HG03442 (cell line): Measurements from ENCODE around the gene CPS1.

Source experiments
- ATAC-seq: cut with Tn5 transposase; IDR thresholded peaks from one replicate; pipeline ENCODE4 v1.9.1; 2021; ENCODE audit warnings: mild to moderate bottlenecking, moderate library complexity; ENCODE audit not compliant: unreplicated experiment

Gene CPS1

DNA sequence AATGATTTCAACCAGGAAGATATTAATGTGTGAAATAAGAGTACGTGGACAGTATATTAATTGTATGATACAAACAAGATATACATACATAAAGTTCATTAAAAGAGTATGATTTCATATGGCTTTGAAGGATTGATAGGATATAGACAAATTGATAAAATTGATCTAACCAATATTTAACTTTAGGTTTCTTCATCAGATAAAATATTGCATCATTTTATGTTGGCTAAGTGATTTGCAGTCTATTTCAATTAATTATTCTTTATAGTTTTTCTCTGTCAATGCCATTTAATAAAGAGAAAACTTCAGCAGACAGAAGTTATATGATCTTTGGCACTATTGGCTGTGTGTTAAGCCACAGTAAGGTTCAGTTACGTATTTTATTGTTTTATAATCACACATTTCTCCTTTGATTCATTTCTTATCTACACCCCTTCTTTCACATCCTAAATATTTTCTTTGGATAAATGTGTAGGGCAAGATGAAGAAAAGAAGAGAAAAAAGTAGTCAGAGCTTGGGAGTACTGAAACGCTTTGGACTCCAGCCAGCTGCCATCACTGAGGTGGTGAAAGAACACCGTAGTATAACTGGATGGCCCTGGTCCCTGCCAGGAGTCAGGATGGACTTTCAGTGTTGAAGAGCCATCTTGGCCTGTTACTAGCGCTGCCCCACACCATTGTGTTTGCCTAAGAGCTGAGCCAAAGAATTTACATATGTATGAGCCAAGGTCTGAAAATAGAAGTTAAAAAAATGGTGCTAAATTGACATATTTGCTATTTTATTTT lies 9.8 kb upstream of the CPS1 start:
- no peak for ATAC-seq

DNA sequence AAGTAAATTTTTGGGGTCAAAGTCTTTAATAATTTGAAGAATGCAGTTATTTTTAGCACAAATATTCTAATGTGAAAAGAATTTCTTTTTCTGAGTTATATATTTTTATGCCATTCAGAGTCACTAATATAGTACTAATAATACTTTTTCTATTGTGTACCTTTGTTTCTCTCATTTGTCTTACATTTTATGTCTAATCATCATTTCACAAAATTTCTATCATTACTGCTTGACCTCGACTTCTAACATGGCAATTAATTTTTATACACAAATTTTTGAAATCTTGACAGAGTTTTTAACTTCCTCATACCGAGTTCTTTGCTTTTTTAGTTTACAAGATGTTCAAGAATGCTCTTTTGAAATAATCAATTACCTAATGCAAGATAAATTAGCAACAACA lies 8.4 kb upstream of the CPS1 start:
- no peak for ATAC-seq

DNA sequence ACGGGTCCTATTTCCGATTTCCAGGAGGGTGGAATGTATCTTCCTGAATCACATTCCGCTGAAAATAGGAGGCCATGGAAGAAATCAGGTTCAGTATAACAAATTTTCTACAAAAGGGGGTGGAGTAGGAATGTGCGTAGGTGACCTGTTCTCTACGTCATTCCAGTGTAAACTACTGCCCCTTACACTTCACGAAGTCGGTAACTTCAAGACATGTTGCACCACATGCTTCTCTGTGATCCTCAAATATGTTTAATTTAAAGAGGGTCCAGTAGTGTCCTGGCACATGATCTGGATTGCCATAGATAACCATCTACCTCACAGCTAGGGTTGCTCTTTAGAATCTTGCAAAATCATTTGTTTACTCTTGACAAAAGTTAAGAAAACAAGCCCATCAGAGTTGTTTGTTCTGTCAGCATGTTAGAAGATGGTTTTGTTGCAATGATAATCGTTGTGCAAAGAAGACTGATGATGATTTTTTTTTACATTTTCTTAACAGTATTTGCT lies 7.5 kb upstream of the CPS1 start:
- no peak for ATAC-seq

DNA sequence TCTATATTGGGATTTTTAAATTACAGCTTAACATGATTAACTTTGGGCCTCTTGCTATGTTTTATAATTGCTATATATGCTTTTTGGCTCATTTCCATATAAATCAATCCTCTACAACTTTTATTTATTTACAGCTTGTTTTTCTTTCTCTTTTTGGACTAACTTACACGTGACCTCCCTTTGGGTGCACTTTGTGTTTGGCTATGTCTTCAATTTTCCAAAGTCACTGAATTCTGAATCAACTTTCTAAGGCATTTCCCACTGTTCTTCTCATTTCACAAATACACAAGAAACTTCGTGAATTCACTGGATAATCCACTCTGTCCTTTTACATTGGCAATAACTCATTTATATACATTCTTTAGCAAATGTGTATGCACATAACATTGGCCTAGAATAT lies 5.4 kb upstream of the CPS1 start:
- ATAC-seq, result no peak

DNA sequence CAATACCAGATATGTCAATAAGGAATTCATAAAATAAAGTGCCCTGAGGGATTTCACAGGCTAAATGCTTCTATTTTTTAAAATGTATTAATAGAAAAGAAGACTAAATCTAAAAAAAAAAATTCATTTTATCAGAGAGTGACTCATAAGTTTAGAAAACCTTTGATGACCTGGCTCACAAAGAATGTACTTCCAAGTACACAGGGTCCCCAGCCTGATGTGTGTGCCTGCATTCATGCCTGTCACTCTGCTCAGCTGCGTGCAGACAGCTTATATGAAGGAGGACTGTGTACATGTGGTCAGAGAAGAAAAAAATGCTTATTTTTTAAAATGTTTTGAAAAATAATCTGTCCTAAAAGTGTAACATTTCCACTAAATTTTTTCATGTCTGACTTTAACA lies 3.0 kb upstream of the CPS1 start:
- no peak for ATAC-seq

DNA sequence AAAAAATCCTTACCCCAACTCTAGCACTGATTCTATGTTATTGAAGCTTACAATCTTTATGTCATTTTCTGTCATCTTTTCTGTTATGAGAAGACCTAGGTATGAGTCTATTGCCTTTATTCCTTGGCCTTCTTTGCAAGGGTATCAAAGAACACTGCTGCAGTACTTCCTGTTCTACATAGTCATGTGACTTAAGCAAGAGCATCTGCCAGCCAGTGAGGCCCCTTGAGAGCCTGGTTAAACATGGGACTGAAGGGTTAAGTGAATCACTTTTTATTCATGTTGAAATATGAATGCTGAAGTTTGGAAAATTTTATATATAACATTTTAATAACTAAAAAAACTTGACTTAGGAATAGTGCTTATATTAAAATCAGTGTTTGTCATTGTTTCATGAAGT lies 844 bp upstream of the CPS1 start:
- no peak for ATAC-seq

DNA sequence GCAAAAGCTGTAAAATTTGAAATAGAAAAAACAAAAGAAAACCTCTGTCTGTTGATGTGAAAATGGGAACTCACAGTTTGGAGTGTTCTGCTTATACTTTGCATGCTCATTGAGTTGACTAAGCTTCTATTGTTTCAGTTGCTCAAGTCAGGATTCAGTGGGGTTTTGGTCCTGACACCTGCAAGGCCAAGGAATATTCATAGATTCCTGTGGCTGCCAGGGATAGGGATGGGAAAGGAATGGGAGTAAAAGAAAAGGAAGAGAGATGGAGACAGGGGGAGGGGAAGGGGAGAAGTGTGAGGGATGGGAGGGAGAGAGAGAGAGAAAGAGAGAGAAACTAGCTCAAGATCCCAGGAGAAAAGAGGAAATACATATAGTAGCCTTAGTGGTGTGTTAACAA lies 1.3 kb downstream of the CPS1 start:
- no peak for ATAC-seq

DNA sequence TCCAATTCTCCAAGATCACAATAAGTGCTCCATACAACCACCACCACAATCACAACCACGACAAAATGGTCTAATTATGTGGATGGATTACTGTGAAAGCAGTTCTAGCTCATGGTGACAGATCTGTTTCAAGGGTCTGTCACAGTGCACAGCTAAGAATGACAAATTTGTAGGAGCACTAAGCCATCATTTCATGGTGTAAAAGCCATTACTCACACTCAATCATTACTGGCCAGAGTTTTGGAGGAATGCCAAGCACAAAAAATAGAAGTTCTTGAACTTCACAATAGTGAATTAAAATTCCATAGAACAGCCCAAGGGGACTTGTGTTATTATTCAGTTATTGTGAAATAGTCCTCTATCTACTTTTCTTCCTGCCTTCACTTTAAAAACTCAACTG lies 2.3 kb downstream of the CPS1 start:
- ATAC-seq, result no peak

DNA sequence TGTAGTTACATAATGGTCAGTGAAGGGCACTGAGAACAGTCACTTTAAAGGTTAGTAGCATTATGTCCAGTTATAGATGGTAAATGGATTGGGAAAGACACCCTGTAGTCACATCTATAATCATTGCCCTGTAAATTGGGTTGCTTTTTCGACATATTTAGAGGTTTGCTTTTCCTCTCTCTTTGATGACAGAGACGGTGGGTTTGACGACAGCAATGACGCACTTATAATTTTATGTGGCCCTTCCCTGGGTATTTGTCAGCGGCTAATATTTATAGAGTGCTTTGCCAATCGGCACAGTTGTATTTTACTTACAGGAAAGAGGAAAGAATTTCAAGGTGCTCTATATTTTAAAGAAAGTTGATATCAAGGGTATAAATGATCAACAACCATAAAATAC lies 2.8 kb downstream of the CPS1 start:
- ATAC-seq, result no peak

DNA sequence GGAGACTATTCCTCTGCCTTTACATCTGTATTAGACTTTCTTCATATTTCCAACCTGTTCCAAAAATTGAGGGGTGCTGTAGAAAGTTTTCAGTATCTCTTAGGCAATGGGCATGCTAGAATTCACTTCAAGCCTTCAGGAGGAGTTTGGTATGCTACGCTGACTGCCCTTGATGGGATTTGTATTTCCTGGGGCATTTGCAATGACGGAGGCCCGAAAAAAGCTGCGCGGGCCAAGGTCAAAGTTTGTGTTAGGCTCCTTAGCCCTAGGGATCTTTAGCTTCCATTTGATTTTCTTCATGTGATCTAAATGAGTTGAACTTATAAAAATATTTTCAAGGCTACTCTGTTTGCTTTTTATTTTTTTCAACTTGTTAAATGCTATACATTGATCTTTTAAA lies 5.1 kb downstream of the CPS1 start:
- ATAC-seq, result no peak

DNA sequence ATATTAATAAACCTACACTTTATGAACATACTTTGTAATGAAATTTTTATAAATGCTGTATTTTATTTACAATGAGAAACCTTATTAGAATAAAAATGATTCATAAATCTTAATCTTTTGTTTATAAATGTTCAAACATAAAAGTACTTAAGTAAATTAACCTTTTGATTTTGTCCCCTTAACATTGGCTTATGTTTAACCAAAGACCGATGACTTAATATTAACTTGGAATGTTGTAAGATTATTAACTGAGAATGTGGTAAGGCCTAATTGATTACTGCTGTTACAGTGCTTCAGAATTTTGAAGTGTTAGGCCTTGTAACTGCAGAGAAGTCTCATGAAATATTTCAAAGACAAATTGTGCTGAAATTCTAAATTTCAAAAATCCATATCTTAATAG lies 5.7 kb downstream of the CPS1 start:
- ATAC-seq, result no peak

DNA sequence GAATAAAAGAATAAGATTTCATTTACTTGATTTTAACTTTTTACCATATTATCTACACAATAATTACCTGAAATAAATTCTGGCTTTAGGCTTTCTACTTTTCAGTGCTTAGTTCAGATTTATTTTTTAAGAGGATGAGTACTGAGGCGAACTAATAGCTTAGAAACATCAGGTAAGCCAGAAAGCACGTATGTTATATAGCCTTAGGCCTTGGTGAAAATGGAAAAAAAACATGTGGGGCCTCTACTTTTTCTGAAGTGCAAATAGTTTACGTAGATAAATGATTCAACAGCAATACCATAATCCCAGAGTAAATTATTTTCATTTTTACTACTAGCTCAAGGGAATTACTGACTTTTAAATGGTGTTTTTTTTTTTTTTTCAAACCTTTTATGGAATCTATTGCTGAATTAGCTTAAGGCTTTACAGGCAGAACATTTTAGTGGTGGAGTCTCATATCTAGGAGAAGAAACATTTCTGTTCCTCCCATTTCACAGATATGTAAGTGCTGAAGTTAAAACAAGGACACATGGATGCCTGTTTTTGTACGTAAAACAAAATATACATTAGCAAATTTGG lies 6.2 kb downstream of the CPS1 start:
- ATAC-seq, result no peak

DNA sequence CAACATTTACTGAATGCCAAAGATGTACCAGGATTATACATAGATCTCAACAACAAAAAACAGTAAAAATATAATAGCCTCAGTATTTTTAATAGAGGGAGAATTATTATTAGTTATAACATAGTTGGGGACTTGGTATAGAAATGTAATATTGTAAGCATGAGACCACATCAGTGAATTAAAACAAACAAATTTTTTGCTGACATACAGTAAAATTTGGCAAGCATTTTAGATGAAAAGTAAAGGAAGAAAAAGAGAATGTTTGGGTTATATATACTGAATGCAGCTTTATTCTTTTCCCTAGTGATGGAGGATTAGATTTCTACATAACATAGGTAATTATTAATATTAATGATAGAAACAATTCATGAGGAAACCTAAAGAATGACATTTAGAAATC lies 10.9 kb downstream of the CPS1 start:
- ATAC-seq, result no peak

DNA sequence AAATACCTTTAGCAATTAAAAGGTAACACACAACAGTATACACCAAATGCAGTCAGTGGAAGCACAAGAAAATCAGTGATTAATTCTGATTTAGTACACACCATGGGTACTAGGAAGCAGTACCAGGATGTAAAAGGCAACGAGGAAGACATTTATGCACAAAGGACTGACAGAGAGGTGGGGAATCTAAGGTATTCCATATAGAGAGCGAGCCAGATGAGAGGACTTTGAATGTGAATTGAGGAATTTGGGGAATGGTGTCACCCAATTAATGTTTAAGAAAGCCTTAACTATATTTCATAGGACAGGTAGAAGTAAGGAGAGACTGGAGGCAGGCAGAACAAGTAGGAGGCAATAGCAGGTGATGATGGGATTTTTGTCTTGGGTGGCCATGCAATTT lies 11.7 kb downstream of the CPS1 start:
- ATAC-seq, result no peak

DNA sequence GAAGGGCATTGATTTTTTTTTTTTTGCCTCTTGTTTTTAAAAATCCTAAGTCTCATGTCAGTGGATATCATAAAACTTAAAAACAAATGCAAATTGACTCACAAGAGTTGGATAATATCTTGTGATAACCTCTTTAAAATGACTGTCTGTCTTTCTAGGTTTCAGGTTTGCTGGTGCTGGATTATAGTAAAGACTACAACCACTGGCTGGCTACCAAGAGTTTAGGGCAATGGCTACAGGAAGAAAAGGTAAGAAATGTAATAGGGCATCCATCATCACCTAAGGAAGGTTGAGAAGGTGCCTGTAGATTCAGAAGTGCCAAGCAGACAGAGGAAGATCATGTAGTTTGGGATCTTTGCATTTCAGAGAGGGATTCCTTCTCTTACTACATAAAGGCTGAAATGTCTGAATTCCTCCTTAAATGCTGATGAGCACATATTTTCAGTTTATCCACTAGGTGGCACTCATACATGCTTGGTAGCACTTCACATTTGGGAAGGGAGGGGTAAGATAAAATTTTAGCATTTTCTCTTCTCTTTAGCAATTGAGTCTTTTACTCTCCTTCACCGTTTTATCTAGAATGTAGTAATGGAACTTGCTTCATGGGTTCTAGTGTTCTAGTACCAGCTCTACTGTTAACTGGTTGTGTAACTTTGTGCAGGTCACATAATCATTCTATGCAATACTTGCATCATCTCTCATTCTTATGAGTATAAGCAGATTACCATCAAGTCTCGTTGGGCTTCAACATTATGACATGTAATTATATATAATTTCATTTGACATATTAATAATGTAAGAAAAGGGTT lies 21.1 kb downstream of the CPS1 start:
- ATAC-seq, result peak; percentile 89

DNA sequence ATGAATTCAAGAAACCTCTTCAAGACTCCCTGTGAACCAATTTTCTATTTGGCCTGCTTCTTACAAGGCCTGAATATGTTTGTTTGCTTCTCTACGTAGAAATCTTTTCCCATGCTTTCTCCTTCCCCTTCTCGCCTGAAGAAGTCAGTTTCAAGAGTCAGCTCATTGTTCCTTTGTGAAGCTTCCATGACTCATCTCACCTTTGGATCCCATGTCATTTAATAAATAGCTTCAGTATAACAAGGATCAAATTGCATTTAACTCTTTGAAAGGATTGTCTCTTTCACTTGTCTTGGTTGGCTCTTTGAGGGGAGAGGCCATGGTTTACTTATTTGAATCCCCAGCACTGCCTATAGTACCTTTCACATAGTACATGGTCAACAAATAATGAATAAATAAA lies 28.4 kb downstream of the CPS1 start:
- no peak for ATAC-seq

DNA sequence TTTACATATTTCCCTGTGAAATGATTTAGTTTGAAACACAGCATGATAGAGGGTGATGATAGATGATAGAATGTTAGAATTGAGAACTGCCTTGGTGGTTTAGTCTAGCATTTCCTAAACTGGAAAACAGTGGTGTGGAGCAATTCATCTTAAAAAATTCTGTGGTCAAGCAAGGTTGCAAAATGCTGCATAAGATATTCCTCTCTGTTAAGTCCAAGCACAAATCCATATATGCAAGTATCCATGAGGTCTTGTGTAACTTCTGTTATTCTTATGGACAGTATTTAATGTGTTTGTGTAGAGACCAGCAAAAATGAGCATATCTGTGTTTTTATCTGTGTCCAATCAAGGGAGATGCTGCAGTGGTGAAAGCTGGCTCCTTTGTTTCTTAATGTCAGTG lies 30.0 kb downstream of the CPS1 start:
- ATAC-seq, result no peak

DNA sequence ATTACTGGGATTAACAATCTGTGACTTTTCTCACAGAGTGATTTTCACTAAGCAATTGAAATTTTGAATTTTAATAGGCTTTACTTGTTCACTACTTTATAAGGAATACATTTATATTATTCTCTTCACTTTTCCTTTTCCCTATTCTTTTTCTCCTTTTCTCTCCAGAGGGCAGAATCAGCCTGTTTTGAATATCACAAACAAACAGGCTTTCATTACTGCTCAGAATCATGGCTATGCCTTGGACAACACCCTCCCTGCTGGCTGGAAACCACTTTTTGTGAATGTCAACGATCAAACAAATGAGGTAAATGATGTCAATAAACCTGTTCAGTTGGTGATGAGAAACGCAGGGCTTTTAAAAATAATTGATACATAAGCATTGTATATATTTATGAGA lies 35.3 kb downstream of the CPS1 start:
- ATAC-seq, result no peak

DNA sequence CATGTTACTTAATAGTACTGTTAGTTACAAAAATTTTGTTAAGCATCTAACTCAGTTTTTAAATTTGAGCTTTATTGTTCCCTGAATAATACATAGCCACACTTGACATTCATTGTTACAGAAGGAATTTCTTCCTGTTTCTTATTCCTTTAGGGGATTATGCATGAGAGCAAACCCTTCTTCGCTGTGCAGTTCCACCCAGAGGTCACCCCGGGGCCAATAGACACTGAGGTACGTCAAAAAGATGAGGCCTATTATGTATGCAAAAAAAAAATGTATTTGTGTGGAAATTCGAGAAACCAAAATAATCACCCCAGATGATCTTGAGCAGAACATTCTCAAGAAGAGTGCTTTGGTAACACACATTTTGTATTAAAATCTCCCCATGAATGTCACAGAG lies 36.3 kb downstream of the CPS1 start:
- no peak for ATAC-seq

DNA sequence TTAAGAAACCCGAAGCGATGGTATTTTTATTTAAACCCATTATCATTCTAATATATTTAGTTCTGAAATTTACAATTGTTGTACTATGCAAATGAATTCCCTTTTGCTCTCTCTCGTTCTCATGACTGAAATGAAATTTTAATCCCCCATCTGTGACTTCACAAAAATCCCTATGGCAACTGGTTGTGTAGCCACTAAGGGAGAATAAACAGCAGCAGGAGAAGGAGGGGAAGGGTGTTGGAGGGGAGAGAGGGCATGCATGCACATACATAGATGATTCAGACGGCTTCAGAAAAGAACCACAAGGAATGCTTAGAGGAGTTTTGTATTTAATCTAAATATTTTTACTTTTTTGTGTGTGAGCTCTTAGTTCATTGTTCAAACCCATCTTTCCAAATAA lies 36.8 kb downstream of the CPS1 start:
- no peak for ATAC-seq

DNA sequence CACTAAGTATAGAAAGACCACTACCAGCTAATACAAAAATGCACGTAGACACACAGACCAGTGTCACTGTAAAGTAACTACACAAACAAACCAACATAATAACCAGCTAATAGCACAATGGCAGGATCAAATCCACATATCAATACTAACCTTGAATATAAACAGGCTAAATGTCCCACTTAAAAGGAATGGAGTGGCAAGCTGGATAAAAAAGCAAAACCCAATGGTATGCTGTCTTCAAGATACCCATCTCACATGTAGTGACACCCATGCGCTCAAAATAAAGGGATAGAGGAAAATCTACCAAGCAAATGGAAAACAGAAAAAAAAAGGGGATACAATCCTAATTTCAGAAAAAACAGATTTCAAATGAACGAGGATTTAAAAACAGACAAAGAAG lies 41.8 kb downstream of the CPS1 start:
- ATAC-seq, result no peak

DNA sequence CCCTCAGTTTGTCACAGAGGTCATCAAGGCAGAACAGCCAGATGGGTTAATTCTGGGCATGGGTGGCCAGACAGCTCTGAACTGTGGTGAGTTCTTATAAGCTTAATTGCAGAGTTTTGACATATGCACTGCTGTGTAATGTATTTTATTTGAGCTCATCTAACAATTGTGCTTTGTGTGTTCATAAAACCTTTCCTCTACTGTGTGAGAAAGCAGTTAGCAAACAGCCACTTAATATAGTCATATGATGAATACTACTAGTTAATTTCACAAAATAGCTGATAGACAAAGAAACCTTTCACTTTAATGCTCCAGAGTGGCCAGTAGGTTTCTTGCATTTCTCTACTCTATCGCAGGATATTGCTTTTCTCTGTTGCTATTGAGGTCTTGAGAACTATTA lies 43.1 kb downstream of the CPS1 start:
- ATAC-seq, result no peak
